HG03442 (cell line): Measurements from ENCODE around the gene KIF15.

Experiments used
- ATAC-seq: cut with Tn5 transposase; IDR thresholded peaks from one replicate; pipeline ENCODE4 v1.9.1; 2021; ENCODE audit warnings: mild to moderate bottlenecking, moderate library complexity; ENCODE audit not compliant: unreplicated experiment

The KIF15 gene

GRCh38 chr3:44877333-44877732 lies 115.7 kb downstream of the KIF15 start:
- no peak for ATAC-seq

- no peak for ATAC-seq
Measured at GRCh38 chr3:44880284-44880683, 118.7 kb downstream of the KIF15 start.

GRCh38 chr3:44883213-44883955 lies 121.8 kb downstream of the KIF15 start:
- ATAC-seq = no peak

- ATAC-seq = no peak
Measured at GRCh38 chr3:44883999-44884431, 122.4 kb downstream of the KIF15 start.

- ATAC-seq = no peak
Measured at GRCh38 chr3:44885618-44886017, 124.0 kb downstream of the KIF15 start.

- ATAC-seq = no peak
Measured at GRCh38 chr3:44886561-44886960, 125.0 kb downstream of the KIF15 start.

GRCh38 chr3:44887101-44887500 lies 125.5 kb downstream of the KIF15 start:
- ATAC-seq = no peak

GRCh38 chr3:44890258-44890657 lies 128.7 kb downstream of the KIF15 start:
- ATAC-seq = no peak

GRCh38 chr3:44890852-44891251 lies 129.3 kb downstream of the KIF15 start:
- ATAC-seq = no peak

- no peak for ATAC-seq
Measured at GRCh38 chr3:44892689-44893088, 131.1 kb downstream of the KIF15 start.

GRCh38 chr3:44893097-44893496 lies 131.5 kb downstream of the KIF15 start:
- ATAC-seq = no peak

GRCh38 chr3:44894485-44894884 lies 132.9 kb downstream of the KIF15 start:
- no peak for ATAC-seq

GRCh38 chr3:44896440-44896839 lies 134.8 kb downstream of the KIF15 start:
- ATAC-seq = no peak

- ATAC-seq = no peak
Measured at GRCh38 chr3:44899683-44900367, 138.2 kb downstream of the KIF15 start.

- no peak for ATAC-seq
Measured at GRCh38 chr3:44902628-44903027, 141.0 kb downstream of the KIF15 start.
